GM12874 (cell line): Measurements from ENCODE around the gene LRRC3C.

Source experiments
- TF ChIP-seq, protein P1 (sequence below): IDR thresholded peaks from 2 replicates; pipeline ENCODE4 v1.5.1; 2011; ENCODE audit warnings: low read depth, mild to moderate bottlenecking, control low read depth, low read length, moderate library complexity; ENCODE audit not compliant: insufficient read depth

The LRRC3C gene

DNA sequence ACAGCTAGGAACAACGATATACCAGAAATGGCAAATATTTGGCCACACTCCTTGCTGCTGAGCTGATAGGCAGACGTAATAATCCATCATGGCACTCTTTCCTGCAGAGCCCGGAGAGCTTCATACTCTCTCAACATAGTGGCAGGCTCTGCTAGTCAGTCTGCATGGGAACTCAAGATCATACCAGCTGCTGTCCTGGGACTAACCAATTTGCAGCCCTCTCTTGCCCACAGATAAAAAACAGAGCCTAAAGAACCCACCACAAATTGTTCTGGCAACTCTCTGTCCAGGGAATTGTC is 22.6 kb upstream of the LRRC3C start:
- TF ChIP-seq, protein P1, sequence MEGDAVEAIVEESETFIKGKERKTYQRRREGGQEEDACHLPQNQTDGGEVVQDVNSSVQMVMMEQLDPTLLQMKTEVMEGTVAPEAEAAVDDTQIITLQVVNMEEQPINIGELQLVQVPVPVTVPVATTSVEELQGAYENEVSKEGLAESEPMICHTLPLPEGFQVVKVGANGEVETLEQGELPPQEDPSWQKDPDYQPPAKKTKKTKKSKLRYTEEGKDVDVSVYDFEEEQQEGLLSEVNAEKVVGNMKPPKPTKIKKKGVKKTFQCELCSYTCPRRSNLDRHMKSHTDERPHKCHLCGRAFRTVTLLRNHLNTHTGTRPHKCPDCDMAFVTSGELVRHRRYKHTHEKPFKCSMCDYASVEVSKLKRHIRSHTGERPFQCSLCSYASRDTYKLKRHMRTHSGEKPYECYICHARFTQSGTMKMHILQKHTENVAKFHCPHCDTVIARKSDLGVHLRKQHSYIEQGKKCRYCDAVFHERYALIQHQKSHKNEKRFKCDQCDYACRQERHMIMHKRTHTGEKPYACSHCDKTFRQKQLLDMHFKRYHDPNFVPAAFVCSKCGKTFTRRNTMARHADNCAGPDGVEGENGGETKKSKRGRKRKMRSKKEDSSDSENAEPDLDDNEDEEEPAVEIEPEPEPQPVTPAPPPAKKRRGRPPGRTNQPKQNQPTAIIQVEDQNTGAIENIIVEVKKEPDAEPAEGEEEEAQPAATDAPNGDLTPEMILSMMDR, result no peak

- TF ChIP-seq, protein P1, result no peak
Measured at GRCh38 chr17:39908789-39909352, 18.7 kb upstream of the LRRC3C start.

- TF ChIP-seq, protein P1, result no peak
Measured at GRCh38 chr17:39913989-39914388, 13.5 kb upstream of the LRRC3C start.

DNA sequence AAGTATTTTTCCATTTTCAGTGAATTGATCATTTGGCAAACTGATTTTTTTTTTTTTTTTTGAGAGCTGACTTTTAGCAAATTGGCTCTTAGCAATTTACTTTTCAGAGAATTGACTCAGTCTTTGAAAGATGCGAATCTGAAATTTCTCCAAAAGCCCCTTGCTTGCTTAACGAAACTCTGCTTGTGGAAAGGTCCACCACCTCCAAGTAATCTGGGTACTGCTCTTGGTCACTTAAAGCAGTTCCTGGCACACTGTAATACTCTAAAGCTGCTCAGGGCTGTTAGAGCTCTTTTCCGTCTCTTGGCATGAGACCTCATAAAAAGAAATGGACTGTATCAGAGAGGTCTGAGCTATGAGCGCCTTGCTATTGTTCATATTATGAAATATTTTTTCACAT is 12.0 kb upstream of the LRRC3C start:
- TF ChIP-seq, protein P1, result no peak

GRCh38 chr17:39916918-39917317 is 10.6 kb upstream of the LRRC3C start:
- TF ChIP-seq, protein P1, result no peak

- TF ChIP-seq, protein P1, result no peak
Measured at GRCh38 chr17:39919087-39919683, 8.3 kb upstream of the LRRC3C start.

GRCh38 chr17:39920218-39921210 is 7.0 kb upstream of the LRRC3C start:
- TF ChIP-seq, protein P1, result no peak
